NCI-H1048 (cell line): ENCODE data around the gene SYTL3.
"Not testable (repeated sequence)": the region's sequence is repeated elsewhere in the genome, so short reads cannot be mapped to it uniquely, and the experiment has no call there.

Source experiments
- DNase-seq: peaks from one replicate; lab custom pipeline; 2025; lab: John Stamatoyannopoulos, UW

SYTL3 gene

DNA sequence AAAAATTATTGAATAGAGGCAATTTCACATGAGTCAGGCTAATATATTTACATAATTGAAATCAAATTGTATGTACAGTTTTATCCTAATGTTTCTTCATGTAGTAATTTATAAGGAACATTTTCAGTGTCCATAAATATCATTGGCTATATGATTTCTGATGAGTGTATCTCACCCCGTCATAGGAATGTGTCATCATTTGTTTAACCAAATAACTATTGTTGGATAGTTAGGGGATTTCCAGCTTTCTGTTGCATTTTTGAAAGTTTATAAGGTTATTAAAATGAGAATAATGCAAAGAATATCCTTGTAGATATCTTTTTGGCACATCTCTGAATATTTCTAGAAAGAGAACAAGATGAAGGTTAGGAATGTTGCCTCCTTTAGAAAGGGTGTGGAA, 39.0 kb downstream of the SYTL3 start:
- DNase-seq, result no peak

DNA sequence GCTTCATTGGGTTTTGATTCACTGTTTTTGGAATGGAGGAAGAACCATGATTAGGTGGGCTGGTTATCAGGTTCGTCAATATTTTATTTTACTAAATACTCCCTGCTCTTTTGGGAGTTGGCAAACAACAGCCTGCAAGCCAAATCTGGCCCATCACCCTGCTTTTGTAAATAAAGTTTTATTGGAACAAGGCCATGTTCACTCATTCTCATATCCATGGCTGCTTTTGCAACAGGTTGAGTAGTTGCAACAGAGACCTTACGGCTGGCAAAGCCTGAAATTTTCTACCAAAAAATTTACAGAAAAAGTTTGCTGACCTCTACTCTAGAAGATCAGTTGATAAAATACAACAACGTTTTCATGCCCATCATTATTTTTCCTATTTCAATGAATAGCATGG, 45.1 kb downstream of the SYTL3 start:
- no peak for DNase-seq

DNA sequence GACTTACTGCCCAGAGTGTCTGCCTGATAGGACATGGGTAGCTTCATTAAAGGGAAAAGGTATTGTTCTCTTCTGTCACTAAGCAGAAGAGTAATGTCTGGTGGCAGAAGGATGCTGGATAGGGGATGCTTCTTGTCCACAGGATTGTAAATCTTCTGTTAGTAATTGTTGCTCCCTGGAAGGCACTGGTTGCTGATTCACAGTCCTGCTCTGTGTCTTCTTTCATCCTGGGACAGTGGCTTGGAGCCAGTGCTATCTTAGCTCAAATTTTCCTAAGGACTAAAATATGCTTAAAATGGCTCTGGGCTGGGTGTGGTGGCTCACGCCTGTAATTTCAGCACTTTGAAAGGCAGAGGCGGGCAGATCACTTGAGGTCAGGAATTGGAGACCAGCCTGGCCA, 48.0 kb downstream of the SYTL3 start:
- no peak for DNase-seq

DNA sequence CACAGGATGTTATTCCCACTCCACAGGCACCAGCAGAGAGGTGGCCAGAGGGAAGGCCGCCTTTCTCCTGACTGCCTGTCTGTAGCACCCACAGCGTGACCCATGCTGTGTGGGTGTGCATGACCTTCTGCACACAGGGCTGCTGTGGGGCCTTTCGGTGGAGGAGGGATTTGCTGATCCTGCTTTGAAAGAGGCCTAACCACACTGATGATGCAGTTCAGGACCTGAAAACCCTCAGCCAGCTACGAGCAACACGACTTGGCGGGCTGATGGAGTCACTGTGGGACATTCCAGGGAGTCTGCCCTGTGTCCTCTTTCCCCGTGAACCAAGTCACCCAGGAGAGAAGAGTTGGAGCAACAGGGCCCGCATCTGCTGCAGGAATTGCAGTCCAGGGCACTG, 49.1 kb downstream of the SYTL3 start:
- no peak for DNase-seq

DNA sequence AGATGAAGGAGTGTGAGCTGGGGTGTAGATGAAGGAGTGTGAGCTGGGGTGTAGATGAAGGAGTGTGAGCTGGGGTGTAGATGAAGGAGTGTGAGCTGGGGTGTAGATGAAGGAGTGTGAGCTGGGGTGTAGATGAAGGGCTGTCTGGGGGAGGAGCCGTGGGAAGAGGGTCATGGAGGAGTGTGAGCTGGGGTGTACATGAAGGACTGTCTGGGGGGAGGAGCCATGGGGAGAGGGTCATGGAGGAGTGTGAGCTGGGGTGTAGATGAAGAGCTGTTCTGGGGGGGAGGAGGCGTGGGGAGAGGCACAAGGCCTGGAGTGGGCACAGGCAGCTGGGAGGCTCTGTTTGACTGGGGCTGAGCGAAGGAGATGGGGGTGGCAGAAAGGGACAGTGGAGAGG, 51.4 kb downstream of the SYTL3 start:
- DNase-seq, result not testable (repeated sequence)

DNA sequence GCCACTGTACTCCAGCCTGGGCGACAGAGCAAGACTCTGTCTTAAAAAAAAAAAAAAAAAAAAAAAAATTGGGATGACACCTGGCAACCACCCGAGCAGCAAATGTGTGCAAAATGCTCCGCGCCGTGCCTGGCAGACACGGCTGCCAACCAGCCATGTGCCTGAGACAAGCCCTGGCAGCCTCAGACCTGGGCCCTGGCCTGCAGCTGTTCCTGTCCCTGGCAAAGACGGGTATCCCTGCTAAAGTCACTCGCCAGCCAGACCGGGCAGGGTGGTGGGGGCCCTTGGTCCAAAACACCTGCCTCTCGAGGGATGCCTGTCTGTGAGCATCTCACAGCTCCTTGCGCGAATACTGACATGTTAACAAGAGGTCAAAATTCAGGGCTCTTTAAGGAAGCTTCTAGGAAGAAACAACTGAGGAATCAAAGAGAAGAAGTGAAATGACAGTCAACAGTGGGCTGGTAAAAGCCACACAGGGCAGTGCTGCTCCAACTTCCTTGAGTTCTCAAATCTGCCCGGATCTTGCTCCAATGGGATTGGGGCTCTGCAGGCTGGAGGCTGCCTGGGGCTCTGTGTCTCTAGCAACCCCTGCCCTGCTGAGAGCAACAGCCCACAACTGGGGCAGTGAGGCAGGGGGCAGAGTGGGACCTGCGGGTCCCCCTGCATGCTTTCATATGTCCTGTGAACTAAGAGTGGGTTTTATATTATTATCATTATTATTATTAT, 53.4 kb downstream of the SYTL3 start:
- no peak for DNase-seq

DNA sequence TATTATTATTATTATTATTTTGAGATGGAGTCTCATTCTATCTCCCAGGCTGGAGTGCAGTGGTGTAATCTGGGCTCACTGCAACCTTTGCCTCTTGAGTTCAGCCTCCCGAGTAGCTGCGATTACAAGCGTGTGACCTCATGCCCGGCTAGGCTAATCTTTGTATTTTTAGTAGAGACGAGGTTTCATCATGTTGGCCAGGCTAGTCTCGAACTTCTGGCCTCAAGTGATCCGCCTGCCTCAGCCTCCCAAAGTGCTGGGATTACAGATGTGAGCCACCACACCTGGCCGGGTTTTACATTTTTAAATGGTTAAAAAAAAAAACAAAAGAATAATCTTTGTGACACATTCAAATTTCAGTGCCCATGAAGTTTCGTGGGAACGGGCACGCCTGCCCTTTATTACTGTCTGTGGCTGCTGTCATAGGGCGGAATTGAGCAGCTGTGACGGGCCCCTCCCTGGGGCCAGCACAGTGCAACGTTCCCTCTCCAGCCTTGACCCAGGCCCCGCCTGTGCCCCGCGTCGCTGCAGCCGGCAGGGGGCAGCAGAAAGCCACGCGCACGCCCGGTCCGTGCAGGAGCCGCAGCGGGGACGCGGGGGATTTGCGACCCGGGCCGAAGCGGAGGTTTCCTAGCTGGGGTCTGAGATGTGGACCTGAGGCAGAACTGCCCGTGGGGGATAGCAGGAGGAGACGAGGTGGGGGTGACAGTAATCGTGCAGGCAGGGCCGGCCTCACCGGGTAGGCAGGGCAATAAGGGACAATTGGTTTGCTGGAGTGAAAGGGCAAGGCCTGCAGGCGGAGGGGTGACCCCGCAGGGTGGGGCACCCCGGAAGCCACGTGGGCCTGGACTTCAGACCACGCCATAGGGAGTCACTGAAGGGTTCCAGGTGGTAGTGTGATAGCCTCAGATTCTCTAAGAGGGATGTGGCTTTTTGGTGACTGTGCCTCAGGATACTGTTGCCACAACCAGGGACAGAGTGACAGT, 54.3 kb downstream of the SYTL3 start:
- peak; percentile 57 for DNase-seq

DNA sequence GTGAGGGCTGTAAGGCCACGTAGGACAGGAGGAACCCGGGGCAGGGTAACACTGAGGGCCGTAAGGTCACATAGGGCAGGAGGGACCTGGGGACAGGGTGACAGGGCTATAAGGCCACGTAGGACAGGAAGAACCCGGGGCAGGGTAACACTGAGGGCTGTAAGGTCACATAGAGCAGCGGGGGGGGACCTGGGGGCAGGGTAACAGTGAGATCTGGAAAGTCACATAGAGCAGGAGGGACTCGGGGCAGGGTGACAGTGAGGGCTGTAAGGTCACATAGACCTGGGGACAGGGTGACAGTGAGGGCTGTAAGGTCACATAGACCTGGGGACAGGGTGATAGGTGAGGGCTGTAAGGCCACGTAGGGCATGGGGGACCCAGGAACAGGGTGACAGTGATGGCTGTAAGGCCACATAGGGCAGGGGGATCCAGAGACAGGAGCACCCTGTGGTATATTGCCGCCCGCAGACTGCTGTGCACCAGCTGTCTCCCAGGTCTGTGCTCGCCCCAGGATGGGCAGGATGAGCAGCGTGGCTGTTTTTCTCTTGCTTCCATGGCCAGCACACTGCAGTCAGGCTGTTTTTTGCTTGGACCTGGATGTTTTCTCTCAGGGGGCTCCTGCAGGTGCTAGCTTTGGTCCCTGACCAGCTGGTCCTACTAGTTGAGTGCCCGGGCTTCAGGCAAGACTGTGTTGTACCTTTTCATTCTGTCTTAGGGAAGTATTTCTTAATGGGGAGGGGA, 55.7 kb downstream of the SYTL3 start:
- no peak for DNase-seq

DNA sequence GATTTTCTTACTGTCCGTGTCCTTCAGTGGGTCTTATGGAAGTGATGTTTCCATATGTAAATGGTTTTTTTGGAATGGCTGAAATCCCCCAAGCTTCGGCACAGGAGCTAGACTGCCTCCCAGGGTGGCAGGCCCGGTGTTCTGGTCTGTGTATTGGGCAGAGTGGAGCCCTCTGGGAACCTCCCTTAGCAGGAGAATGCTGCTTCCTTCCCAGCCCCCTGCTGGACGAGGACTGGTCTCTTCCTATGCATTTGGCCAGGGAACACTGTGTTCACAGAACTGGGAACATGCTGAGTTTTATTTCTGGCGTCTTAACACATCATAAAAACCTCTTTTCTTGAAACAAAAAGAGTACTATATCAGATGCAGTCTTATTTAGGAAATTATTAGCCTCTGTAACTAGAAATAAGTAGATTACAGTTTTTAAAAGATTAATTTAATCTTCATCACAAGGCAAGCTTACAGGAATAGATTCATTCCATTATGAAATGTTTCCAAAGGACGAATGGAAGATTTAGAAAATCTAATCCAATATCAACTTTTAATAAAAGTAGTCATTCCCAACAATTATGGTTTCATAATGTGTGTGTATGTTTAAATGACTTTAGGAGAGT, 56.6 kb downstream of the SYTL3 start:
- DNase-seq, result no peak

DNA sequence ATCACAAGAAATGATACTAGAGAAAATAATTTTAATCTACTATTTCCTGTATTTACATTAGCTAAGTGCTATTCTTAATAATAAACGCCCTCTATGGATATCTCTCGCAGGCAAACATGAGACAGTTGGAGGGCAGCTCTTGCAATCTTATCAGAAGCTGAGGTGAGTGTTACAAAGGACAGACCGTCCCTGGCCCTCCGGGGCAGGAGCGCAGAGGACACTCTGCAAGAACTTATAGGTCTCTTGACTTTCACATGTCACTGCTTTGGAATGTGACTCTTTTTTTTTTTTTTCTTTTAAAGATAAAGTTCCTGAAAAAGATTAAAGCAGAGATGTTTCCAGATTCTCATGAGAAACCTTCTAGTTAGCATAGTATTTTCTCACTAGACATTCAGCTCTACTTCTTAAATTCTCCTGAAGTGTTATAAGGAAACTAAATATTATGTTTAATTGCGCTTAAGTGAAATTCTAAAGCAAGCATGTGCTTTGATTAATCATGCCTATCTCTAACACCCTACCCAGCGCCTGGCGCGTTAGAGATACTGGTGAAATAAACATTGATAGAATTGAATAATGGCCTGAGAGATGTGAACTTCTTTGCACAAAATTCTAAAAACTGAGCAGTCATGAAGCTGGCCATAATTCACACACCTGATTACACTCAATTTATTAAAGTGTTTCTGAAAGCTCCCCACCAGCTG, 57.4 kb downstream of the SYTL3 start:
- no peak for DNase-seq

DNA sequence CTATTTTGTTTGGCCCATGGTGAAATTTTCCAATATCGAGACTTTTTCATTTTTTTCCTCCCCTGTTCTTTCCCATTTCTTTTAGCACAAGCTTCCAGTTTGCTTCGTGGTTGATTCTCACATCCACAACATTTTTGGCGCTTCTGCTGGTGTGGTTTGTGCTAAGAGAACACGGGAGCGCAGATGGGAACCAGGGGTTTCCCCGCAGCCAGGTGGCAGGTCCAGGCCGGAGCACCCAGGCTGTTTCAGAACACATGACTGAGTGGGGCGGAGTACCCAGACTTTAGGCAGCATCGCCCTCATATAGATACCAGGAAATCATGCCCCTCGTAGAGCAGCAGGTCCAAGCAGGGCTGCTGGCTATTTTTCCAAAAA, 58.0 kb downstream of the SYTL3 start:
- no peak for DNase-seq

DNA sequence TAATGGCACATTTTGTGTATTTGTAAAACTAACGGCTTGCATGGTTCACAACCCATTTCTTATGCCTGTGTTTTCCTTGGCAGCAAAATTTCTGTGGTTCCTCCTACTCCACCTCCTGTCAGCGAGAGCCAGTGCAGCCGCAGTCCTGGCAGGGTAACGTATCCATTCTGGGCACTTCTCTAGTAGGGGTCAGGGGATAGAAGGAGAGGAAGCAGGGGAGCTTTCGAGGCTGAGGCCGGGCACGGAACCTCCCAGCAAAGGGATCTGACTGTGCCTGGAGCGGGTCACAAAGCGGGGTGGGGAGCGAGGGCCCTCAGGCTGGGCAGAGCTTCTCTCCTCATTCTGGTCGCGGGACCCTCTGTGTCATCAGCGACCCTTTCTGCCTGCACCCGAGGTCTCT, 58.4 kb downstream of the SYTL3 start:
- DNase-seq, result no peak

DNA sequence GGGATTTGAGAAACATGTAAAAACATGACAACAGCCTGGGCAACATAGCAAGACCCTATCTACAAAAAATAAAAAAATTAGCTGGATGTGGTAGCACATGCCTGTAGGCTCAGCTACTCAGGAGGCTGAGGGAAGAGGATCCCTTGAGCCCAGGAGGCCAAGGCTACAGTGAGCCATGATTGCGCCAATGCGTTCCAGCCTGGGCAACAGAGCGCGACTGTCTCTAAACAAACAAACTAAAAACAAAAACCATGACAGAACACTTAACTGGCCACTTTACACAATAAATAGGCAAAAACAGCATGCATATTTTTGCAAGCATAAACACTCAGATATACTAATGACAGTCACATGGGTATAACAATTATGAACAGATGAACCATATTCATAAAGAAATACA, 60.0 kb downstream of the SYTL3 start:
- no peak for DNase-seq

DNA sequence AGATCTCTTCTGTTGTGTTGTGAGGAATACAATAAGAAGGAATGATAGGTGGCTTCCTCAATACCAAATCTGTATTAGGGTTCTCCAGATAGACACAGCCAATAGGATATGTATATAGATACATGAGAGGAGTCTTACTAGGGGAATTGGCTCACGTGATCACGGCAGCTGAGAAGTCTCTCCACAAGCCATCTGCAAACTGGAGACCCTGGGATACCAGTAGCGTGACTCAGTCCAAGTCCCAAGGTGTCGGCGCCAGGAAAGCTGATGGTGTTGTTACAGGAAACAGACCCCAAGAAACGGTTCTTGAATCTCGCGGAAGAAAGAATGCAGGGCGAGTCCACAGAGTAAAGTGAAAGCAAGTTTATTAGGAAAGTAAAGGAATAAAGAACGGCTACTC, 61.4 kb downstream of the SYTL3 start:
- no peak for DNase-seq

DNA sequence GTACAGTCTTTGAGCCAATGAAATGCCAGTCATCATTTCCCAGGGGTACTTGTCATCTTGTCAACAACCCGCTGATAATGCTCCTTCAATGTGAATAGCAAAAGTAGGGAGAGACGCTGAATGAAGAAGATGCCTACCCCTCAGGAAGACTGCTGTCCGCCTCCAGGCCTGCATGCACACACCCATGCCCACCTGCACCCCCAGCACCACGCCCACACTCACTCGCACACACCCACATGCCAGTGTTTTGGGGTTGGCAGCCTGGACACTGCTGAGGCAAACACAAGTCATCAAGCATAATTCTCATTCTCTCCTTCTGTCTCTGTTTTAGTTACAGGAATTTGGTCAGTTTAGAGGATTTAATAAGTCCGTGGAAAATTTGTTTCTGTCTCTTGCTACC, 63.6 kb downstream of the SYTL3 start:
- no peak for DNase-seq

DNA sequence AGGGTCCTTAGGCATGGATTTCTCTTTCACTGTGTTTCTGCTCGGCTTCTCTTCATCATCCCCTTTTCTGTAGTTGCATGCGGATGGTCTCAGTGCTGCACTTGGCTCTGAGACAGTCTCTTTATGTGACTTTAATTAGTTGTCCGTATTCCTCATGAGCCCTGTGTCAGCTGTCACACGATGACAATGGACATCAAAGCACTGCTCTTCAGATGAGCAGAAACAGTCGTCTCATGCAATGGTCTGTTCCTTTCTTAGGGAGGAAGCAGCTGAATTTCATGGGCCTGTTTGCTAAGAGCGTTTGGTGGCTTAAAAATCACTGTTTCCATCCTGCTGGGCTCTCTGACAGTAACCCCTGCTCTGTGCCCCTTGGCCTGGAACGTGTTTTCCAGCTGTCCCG, 64.9 kb downstream of the SYTL3 start:
- no peak for DNase-seq

DNA sequence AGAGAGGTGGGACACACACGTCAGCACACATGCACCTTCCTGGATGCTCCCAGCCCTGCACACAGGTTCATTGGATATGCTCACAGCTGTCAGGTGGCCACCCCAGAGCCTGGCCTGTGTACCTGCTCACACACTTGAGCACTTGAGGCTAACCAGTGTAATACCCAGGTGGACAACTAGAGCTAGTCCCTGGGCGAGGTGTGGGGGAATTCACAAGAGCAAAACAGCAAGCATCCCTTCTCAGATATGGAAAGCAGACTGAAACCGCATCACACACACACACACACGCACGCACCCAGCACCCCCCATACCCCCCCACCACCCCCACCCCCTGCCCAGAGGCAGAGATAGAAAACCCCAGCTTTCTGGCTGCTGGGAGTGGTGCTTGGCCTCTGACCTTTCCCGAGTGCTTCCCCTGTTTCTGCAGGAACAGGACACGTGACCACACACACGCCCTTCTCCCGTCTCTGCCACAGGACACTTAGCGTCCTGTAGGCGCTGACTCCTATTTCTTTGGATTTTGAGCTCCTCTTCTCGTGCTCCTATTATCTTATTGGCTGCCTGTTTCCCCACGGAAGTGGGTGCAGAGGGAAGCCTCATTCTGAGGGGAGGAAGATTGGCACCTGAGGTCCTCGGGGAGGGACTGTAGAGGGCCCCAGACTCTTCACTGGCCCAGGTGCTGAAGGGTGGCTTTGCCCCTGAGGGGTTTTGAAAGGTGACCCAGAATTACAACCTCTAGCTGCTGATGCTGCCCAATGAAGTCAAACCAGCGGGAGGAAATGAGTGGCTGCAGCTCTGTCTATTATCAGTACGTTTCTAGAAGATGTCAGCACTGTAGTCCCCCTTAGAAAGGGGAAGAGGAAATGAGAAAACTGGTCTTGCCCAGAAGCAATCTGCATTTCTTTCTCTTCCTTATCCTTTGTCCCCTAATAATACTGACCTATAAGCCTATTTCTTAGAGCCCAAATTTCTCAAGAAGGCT, 65.8 kb downstream of the SYTL3 start:
- no peak for DNase-seq

DNA sequence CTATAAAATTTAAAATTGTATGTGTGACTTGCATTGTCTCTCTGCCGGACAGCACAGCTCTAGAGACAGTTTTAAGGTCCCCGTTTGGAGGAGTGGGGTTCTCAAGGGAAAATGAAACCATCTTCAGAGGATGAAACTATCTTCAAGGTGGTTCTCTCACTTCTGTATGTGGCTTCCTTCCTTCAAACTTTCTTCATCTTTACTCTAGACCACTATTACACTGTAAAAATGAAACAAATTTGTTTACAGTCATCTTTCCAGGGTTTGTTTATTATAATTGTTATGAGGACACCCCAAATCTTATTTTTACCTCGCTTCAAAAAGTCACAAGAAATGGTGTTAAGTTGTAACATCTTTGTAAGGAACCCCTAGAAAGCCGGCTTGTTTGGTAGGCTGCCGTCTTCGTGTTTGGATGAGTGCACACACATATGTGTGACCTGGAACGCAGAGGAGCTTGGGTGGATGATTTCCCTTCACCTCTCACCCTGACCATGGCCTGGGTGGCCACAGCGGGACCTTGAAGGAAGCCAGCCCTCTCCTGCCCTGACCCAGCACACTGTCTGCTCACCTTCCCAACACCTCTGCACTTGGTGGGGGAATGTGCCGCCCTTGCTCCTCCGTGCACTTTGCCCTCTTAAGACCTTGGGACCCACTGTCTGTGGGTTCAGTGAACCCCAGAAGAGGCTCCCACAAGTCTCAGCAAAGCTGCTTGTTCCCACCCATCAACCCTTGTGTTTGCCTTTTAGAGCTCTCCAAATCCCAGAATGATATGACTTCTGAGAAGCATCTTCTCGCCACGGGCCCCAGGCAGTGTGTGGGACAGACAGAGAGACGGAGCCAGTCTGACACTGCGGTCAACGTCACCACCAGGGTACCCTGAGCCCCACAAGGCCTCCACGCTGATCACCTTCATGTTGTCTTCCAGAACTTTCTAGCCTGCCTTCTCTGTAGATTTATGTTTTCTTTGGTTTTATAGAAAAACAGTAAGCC, 67.8 kb downstream of the SYTL3 start:
- DNase-seq, result no peak

DNA sequence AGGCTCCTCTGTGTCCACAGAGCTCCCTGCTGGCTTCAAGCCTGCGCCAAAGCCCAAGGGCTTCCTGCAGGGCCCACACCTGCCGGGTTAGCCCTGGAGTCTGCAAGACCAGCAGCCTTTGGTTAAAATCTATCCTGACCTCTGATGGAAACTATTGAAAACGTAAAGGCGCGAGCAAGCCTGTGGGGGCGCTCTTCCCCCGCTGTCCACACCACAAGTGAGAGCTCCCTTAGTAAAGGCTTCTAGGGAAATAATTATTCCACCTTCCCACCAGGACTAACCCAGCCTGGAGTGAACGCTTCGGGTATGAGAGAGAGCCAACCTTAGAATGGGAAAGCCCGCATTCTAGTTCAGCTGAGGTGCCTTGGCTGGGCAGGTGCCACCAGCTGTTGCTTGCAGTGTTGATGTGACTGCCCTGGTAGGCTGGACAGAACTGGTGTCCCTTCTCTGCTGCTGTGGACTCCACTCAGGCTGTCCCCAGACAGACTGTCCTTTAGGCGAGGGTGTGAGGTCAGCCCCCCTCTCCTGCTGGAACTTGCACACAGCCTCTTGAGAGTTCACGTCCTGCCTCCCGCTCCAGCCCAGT, 68.7 kb downstream of the SYTL3 start:
- no peak for DNase-seq
